Mammary epithelial cell (primary cell): ENCODE results near the gene SLC4A9.

Experiments
- EZH2 ChIP-seq: IDR thresholded peaks from 2 replicates; pipeline ENCODE4 v1.6.1; 2012; ENCODE audit warnings: low read length, inconsistent platforms, borderline replicate concordance
- TF ChIP-seq, protein P1 (sequence below), 2 donors: IDR thresholded peaks in 1 of 2; conservative IDR thresholded peaks in 1 of 2; 2 replicates each; pipeline ENCODE4 v1.5.1; 2011 to 2012; ENCODE audit warnings: inconsistent platforms in 2 of 2, low read length in 2 of 2, mild to moderate bottlenecking in 2 of 2, control low read depth in 1 of 2, low read depth in 1 of 2; ENCODE audit not compliant: insufficient read depth in 1 of 2; ENCODE audit errors: extremely low read depth in 1 of 2

DNA sequence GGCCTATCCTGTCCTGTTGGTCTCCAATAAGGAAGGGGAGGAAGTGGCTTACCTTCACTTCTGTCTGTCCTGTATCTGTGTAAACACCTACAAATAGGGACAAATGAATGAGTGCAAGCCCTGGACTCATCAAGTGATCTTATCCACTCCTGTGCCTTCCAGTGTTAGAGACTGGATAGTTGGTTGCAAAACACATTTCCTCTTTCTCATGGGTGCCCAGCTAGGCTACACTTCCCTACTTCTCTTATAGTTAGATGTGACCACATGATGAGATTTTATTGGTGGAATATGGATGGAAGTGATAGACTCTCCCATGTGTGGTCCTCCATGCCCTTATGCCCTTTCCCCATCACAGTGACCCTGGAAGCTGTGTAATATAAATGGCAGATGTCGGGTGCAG lies 40.2 kb upstream of the SLC4A9 start:
- TF ChIP-seq, protein P1, sequence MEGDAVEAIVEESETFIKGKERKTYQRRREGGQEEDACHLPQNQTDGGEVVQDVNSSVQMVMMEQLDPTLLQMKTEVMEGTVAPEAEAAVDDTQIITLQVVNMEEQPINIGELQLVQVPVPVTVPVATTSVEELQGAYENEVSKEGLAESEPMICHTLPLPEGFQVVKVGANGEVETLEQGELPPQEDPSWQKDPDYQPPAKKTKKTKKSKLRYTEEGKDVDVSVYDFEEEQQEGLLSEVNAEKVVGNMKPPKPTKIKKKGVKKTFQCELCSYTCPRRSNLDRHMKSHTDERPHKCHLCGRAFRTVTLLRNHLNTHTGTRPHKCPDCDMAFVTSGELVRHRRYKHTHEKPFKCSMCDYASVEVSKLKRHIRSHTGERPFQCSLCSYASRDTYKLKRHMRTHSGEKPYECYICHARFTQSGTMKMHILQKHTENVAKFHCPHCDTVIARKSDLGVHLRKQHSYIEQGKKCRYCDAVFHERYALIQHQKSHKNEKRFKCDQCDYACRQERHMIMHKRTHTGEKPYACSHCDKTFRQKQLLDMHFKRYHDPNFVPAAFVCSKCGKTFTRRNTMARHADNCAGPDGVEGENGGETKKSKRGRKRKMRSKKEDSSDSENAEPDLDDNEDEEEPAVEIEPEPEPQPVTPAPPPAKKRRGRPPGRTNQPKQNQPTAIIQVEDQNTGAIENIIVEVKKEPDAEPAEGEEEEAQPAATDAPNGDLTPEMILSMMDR (conservative IDR thresholded peaks at IDR 0.05 in 1 of 2, IDR thresholded peaks at IDR 0.05 in 1 of 2; ENCODE audit: extremely low read depth in 1 of 2, insufficient read depth in 1 of 2, low read depth in 1 of 2, low read length in 2 of 2): no peak
- TF ChIP-seq EZH2: no peak
